ENCODE data around the gene PARK7. TPM values are rescaled to one million over a fixed set of nuclear protein-coding genes. Genes with fewer than 3 reads are reported as not detected.

Gene PARK7
- total RNA-seq, 4 donors from 2014 or later: 93.9 to 156 (median 129) TPM

- no peak for DNase-seq
- H3K9me3 ChIP-seq: no peaks in the 10 kb centered on the region
- WGBS, 2 donors: 83 to 84% methylated on average over 19 of the region's 25 CpGs
- peak overlapping the region; percentile 89 to 97 (median 94) for H3K27ac ChIP-seq
- intact Hi-C loops (cut with DNase I): no loop called here
- peaks cover 4 to 63% (median 17%) of the 10 kb centered on the region in 3 donors for H3K4me1 ChIP-seq
- no peak for TF ChIP-seq POLR2A (IDR thresholded peaks at IDR 0.05)
- TF ChIP-seq CTCF (IDR thresholded peaks at IDR 0.05): no peak
- peak overlapping the region; percentile 77 to 93 (median 86) for H3K4me3 ChIP-seq
- H3K27me3 ChIP-seq: peaks cover 0 to 15% (median 0%) of the 10 kb centered on the region in 4 donors
- no peaks in the 10 kb centered on the region for H3K36me3 ChIP-seq
Observed at GRCh38 chr1:8026976-8027747, 65.7 kb downstream of the PARK7 start.

- peak overlapping the region; percentile 89 to 97 (median 94) for H3K27ac ChIP-seq
- H3K4me3 ChIP-seq: peak overlapping the region in 1 of 4 donors; percentile 82
- WGBS, 2 donors: 25 to 48% methylated on average over 8 of the region's 8 CpGs
- H3K27me3 ChIP-seq: peaks cover 0 to 15% (median 0%) of the 10 kb centered on the region in 4 donors
- no peak for DNase-seq
- H3K36me3 ChIP-seq: no peaks in the 10 kb centered on the region
- no peak for TF ChIP-seq POLR2A (IDR thresholded peaks at IDR 0.05)
- no peak for TF ChIP-seq CTCF (IDR thresholded peaks at IDR 0.05)
- peaks cover 4 to 55% (median 15%) of the 10 kb centered on the region in 3 donors for H3K4me1 ChIP-seq
- intact Hi-C loops (cut with DNase I): no loop called here
- H3K9me3 ChIP-seq: no peaks in the 10 kb centered on the region
Observed at GRCh38 chr1:8027748-8028570, 66.4 kb downstream of the PARK7 start.

GRCh38 chr1:8028571-8028910 lies 67.0 kb downstream of the PARK7 start:
- TF ChIP-seq CTCF (IDR thresholded peaks at IDR 0.05) (no peak), POLR2A (IDR thresholded peaks at IDR 0.05) (no peak)
- intact Hi-C loops (cut with DNase I): no loop called here
- Histone ChIP-seq H3K27ac (peak overlapping the region; percentile 89 to 97 (median 94)), H3K27me3 (peaks cover 0 to 15% (median 0%) of the 10 kb centered on the region in 4 donors), H3K4me1 (peaks cover 4 to 49% (median 10%) of the 10 kb centered on the region in 3 donors), H3K4me3 (no peak overlapping the region), H3K36me3 (no peaks in the 10 kb centered on the region), H3K9me3 (no peaks in the 10 kb centered on the region)
- DNase-seq: no peak
- WGBS, 2 donors: 41 to 55% methylated on average over 1 of the region's 1 CpG

GRCh38 chr1:8031176-8031785 lies 69.8 kb downstream of the PARK7 start:
- Histone ChIP-seq H3K36me3 (no peaks in the 10 kb centered on the region), H3K27me3 (peaks cover 0 to 7% (median 0%) of the 10 kb centered on the region in 4 donors), H3K4me3 (no peak overlapping the region), H3K9me3 (no peaks in the 10 kb centered on the region), H3K4me1 (peaks cover 4 to 32% (median 7%) of the 10 kb centered on the region in 3 donors), H3K27ac (peak overlapping the region in 1 of 4 donors; percentile 12)
- TF ChIP-seq POLR2A (IDR thresholded peaks at IDR 0.05): no peak
- peak in 5 of 6 experiments; percentile 44 to 85 (median 72) for TF ChIP-seq CTCF (IDR thresholded peaks at IDR 0.05)
- intact Hi-C loops (cut with DNase I): loop anchor here (5.0 kb wide), 1 partner anchor 281 kb away; no protein-coding TSS in a partner anchor
- DNase-seq: no peak
- 63 to 66% methylated on average over 9 of the region's 9 CpGs for WGBS, 2 donors
